HG03196 (cell line): ENCODE results near the gene DLGAP1.
"Not testable (repeated sequence)": the region's sequence is repeated elsewhere in the genome, so short reads cannot be mapped to it uniquely, and the experiment has no call there.

Source experiments
- ATAC-seq: cut with Tn5 transposase; IDR thresholded peaks from one replicate; pipeline ENCODE4 v1.9.1; 2021; ENCODE audit not compliant: unreplicated experiment

The DLGAP1 gene

DNA sequence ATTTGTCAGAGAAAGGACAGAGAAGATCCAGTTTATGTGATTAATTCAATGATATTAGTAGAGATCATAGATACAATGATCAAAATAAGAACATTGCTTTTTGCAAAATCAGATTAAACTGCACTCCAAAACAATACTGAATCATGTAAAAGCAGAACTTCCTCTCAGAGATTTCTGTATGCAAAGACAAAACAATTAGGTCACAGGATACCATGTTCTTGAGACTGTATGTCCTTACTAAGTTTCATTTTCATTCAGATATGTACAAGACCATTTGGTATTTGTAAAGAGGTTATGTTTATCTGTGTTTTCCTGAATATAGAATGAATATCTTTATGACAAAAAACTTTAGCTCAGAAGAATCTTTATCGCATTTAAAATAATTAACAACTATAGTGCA lies 161.8 kb downstream of the DLGAP1 start:
- no peak for ATAC-seq

DNA sequence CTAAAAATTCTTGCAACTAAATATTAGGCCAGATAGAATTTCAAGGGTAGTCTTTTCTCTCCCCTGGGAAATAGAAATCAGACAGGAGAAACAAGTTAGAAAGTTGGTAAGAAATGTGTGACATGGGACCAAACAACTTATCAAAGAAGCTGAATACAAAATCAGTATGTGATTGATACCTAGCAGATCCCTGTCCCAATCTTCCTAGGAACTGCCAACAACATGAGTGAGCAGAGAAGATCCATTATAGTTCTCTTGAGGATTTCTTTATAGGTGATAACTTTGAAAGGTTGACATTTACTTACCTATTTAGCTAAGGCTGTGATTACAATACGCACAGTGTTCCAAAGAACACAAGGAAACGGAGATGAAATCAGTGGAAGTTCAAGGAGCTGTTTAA lies 162.4 kb downstream of the DLGAP1 start:
- ATAC-seq = no peak

DNA sequence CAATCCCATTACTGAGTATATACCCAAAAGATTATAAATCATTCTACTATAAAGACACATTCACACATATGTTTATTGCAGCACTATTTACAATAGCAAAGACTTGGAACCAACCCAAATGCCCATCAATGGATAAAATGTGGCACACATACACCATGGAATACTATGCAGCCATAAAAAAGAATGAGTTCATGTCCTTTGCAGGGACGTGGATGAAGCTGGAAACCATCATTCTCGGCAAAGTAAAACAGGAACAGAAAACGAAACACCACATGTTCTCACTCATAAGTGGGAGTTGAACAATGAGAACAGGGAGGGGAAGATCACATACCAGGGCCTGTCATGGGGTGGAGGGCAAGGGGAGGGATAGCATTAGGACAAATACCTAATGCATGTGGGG lies 167.8 kb downstream of the DLGAP1 start:
- ATAC-seq = not testable (repeated sequence)

DNA sequence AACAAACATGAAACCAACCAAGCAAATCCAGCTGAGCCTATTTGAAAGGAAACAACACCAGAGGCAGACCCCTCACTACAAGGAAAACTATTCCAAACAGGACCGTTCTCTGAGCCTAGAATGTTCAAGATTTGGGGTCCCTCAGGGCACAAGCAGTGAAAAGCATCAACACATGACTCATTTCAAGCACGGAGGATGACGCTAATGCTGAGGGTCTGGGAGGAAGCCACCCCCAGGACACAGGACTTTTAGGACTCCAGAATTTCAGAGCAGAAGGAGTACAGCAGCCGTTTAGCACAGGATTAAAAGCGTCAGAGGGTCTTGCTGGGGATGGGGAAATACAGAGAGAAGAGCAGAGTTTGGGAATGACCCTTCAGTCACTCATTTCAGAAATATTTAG lies 168.9 kb downstream of the DLGAP1 start:
- no peak for ATAC-seq

DNA sequence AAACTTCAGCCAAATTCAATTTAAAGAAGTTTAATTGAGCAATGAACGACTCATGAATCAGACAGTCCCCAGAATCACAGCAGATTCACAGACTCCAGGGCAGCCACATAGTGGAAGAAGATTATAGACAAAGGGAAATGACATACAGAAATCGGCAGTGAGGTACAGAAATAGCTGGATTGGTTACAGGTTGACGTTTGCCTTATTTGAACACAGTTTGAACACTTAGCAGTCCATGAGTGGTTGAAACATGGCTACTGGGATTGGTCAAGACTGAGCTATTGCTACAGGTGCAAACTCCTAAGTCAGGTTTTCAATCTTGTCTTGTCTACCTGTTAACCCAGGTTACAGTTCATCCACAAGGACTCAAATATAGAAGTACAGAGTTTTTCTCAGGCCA lies 169.6 kb downstream of the DLGAP1 start:
- no peak for ATAC-seq

DNA sequence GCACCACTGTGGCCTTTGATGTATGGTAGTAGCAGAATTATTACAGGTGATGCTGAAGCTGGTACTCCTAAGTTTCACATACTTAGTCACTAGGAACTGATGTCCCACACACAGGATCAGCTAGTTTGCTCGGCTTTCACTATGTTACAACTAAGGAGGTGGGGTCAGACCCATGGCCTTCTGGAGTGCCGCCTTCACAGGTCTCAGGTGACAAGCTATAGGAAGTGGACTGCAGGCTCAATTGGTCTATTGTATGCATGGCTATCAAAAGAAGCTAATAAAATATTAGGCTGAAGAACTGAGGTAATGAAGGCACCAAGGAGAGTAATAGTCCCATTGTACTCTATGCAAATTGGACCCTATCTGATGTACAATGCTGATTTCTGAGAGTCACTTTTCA lies 170.6 kb downstream of the DLGAP1 start:
- no peak for ATAC-seq

DNA sequence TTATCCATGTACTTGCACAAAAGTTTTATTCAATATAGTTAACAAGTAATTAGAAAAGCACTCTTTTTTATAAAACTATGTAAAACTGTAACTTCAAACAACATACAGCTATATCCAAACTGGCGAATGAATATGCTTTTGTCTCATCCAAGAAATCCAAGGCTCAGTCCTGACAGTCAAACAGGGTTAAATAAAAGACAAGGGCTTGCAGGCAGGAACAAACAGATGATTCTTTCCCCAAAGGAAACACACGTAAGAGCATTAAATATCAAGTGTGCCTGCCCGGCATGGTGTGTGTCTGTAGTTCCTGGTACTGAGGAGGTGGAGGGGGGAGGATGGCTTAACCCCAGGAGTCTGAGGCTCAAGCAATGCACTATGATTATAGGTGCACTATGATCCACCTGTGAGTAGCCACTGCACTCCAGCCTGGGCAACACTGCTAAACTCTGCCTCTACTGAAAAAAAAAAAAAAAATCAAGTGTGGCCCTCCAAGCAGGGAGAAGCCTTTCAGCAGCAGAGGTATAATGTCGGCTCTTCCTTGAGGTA lies 171.3 kb downstream of the DLGAP1 start:
- no peak for ATAC-seq

DNA sequence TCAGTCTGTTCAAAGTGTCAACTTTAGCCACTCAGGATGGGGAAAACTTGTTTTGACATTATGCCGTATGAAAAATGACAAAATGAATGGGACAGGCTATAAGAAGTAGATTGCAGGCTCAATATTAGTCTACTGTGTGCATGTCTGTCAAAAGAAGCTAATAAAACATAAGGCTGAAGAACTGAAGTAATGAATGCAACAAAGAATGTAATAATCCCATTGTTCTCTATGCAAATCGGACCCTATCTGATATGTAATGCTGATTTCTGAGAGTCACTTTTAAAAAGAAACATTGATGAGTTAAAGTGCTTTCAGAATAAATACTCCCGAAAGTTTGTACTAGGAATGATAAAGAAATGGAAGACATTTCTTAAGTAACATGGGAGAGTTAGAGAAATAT lies 172.2 kb downstream of the DLGAP1 start:
- ATAC-seq = no peak

DNA sequence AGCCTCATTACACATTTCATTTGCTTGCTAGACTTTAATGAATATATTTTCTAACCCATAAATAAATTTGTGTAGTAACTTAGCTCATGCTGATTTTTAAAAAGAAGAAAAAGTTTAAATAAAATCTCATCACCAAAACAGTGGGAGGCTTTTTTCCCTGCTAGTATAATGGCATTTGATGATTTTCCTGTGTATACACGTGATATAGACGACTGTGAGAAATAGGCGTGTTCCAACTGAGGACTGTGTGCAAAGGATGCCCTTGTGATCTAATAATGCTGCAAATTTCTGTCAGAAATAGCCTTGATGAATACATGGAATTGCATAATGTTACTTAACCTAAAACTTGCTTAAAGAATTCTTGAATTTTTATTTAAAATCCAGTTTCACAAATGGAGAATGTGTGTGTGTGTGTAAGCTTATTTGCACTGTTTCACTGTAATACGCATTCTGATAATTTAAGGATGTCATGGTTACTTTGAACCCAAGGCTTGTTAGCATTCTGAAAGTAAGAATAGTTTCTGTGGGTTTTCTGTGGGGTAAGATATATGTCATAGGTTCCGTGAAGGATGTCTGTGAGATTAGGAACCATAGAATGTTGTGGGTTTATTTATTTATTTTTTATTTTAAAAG lies 178.0 kb downstream of the DLGAP1 start:
- no peak for ATAC-seq

DNA sequence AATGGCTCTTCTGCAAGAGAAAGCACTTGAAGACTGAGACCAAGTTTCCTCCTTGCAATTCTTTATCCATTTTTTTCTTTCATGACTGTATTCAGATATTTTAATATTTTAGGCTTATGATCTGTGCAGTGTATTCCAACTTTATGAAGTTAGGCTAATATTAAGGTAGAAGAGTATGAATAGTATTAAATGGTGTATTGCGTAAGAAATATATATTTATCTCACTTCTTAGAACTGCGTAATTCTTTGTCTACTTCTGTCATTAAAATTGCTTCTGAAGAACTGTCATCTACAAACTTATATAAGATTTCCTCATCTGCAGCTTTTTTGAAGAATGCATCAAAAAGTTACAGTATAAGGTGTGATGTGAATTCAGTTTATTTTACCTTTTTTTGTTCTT lies 183.2 kb downstream of the DLGAP1 start:
- ATAC-seq = no peak

DNA sequence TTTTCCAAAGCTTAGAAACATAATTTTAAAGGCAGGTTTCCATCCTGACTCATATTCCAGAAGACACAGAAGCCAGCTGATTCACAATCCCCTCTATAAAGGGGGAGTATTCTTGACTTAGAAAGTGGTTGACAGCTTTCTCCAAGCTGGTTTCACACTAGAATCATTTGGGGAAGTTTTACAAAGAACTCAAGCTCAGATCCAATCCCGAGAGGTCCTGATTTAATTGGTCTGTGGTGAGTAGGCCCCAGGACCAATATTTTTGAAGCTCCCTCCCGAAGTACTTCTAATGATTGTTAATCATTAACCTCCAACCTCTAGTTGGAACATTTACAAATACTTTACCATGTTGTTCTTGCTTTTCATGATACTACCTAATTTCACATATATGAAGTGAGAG lies 184.1 kb downstream of the DLGAP1 start:
- no peak for ATAC-seq

DNA sequence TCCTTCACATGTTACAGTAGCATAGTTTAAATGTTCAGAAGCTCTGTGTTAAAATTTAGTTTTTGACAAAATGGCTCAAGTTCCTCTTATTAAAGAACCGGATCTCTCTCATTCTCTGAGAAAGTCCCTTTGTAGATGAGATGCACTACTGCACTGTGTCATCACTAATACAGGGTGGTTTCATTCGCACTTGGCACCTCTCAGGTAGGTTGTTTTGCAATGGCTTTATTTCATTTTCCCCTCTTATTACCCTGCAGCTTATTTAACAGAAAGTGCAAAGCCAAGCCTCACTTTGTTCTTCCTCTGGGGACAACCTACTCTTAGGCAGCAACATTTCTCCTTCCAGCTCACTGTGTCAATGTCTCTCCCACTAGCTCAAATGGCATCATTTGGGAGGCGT lies 185.1 kb downstream of the DLGAP1 start:
- ATAC-seq = no peak

DNA sequence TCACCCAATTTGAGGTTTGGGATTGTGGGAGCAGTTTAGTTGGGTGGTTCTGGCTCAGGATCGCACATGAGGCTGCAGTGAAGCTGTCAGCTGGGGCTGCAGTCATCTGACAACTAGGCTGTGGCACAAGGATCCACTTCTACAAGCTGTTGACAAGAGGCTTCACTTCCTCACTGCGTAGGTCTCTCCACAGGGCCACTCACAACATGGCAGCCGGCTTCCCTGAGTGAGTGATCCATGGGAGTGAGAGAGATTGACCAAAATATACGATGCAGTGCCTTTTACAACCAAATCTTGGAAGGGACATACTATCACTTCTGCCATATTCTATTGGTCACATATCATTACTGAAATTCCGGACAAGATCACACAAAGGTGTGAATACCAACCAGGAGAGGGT lies 187.5 kb downstream of the DLGAP1 start:
- no peak for ATAC-seq

DNA sequence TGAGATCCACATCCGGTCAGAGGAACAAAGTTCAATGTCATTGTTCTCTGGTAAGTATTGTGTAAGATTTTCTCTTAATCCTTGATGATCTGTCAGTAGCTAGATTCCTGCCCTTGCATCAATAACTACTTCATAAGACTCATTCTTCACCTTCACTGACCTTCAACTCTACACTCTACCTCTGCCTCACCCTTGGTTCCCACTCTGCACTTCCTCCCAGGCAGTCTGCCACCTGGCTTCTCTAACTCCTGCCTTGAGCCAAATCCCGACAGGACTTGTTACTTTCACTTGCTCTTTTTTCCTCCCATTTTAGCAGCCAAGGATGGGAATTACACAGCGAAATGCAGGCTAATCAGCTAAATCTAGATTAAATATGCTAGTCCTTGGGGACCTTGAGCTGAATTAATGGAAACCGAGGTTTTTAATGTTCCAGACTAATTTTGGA lies 190.7 kb downstream of the DLGAP1 start:
- ATAC-seq = no peak

DNA sequence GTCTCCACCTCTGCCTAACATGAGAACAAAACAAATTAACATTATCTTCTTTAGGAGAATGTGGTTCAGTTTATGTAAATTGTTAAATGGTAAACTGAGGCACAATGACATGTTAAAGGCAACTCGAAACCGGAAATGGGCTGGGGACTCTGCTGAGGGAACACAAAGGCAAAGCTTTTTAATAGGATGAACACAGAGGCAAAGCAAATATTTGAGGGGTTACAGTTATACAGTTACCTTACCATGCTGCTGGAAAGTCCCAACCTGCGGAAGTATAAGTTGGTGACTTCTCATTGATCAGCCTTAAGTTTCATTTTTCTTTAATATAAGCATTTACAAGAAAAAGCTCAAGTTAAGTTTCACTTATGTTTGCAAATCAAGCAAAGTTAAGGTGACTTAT lies 195.0 kb downstream of the DLGAP1 start:
- no peak for ATAC-seq

DNA sequence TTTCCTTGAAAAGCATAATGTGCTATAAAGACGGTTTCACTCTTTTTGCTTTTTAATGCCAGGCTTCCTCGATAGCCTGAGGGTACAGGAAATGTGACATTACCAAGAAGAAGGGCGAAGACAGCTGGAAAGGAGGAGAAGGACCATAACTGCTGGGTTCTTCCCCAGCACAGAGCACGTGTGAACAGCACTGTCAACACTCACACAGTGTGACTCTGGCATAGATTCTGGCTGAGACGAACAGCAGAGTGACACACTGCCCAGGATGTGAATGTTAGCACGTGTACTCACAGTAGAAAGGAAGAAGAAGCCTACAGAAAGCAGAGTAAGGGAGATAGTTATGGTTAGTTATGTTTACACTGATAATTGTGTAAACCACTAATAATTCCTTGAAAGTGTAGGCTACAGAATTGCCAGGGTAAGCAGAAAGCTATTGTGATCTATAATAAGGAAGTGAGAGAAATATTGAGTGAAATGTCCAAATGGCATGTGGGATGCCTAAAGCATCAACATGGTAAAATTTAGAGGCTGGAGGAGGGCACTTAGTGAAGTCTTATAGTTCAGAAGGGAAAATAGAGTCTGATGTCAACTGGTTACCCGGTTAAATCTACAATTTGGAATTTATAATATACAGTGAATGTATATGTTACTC lies 198.2 kb downstream of the DLGAP1 start:
- ATAC-seq = no peak

DNA sequence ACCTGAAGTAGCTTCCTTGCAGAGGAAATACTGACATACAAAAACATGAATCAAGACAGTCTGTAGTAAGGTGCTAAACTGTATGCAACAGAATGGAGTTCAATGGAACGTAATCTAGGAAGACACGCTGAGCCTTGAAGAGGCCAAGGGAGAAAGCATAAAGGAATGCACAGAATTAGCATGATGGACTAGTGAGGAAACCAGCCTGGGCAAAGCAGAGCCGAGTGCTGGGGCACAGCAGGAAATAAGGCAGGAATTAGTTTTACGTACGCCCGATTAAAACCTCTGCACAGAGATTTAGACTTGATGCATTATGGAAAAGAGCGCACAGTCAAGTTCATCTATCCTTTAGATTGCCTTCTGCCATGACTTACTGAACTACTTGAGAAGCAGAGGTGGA lies 200.3 kb downstream of the DLGAP1 start:
- ATAC-seq = no peak

DNA sequence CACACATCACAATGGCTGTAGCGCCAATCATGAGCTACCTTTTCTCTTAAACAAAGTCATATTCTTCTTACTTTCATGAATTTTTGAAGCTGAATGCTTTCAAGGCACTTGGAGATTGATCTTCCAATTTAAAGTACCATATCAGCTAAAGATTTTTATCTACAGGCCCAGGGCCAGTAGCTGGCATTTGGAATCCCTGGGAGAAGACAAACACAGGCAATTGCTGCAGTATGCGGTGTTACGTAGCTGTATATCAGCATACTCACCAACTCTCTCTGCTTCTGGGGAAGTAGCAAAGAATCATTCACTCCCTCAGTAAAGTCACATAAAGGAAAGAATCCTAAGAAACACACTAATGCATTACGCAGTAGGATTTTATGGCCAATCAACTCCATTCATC lies 202.3 kb downstream of the DLGAP1 start:
- ATAC-seq = no peak

DNA sequence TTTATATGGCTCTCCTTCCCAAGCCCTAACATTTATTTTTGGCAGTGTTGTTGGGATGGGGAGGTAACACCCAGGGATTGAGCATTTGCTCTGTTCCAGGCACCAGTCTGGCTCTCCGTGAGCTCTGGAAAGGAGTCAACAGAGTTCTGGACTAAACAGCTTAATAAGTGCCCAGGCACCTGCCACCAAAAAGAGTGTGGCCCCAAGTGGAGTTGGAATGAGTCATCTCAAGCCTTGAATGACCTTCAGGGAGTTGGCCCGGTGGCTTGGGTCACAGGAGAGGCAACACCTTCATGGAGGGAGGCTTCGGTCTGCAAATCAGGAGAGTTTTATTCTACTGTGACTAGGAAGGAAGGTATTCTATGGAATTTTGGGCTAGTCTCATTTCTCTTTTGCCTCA lies 203.2 kb downstream of the DLGAP1 start:
- ATAC-seq = no peak

DNA sequence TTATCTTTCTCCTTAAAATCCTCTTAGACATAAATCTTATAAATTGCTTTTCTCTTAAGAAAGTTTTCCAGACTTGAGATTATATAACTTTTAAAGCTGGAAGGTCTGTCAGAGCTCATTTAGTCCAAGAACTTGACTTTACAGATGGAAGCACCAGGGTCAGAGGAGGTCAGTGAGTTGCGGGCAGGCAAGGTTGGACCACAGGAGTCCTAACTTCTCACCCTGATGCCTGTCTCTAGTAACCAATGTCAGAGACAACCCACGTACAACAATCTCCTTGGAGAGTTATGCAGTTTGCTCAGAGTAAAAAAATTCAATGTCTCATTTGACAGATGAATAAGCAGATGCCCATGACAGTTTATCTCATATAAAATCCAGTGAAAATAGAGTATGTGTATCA lies 203.9 kb downstream of the DLGAP1 start:
- no peak for ATAC-seq

DNA sequence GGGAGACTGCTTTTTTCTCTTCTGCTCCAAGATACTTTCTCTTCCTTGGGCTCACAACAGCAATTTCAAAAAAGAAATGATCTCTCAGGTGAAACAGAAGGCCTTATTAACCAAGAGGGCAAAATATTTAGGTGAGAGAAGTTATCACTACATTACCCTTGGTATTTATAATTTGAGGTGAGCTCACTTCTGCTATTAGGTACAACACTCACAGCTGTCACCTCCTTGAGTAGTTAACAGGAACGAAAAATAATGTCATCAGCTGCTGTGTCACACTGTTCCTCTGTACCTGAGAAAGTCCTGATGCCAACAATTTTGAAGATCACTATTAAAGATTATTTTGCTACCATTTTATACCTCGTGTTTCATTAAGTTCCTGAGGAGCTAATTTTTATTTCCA lies 205.0 kb downstream of the DLGAP1 start:
- ATAC-seq = no peak

DNA sequence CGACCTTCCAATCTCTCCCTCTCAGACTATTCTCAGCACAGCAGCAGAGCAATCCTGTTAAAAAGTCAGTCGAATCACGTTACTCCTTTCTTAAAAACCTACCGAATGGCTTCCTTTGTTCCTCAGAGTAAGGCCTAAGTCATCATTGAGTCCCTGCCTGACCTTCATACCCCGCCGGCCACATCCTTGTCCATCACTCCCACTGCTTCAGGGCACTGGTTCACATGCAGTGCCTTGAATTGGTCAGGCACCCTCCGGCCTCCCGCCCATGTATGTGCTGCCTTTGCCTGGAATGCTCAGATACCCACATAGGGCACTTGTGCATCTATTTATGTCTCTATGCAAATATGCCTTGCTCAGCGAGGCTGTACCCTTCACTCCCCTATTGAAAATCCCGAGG lies 206.4 kb downstream of the DLGAP1 start:
- ATAC-seq = no peak

DNA sequence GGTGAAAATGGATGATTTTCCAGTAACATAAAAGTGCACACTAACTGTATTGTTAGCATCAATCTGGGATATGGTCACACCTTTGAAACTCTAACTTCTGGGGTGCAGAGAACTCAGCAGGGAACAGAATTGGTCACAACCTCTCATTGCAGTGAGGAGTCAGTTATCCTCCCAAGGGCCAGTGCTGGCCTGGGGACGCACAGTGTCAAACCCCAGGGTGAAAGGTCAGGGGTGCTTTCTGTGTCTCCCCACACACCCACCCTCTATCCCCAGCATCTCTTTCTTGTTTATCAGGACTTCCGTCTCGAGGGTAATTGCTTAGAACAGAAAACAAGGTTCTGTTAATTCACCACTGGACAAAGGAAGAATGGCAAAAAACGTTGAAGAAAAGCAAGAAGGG lies 208.7 kb downstream of the DLGAP1 start:
- ATAC-seq = no peak
